Sigmoid colon (tissue), 4 donors: ENCODE measurements around the gene PCDHA10.
"Not testable (repeated sequence)": the region's sequence is repeated elsewhere in the genome, so short reads cannot be mapped to it uniquely, and the experiment has no call there.

Experiments used
- EP300 ChIP-seq, 4 donors: sonication (generic); formaldehyde crosslinking; IDR thresholded peaks; one replicate each; pipeline ENCODE4 v1.6.1; 2017; ENCODE audit warnings: antibody characterized with exemption in 4 of 4
- POLR2A ChIP-seq, 2 donors: fragments of 450-650 bp; IDR thresholded peaks; one replicate each; pipeline ENCODE4 v1.6.1; 2016; ENCODE audit warnings: antibody characterized with exemption in 2 of 2, mild to moderate bottlenecking in 2 of 2, moderate library complexity in 2 of 2
- POLR2AphosphoS5 ChIP-seq, 4 donors: sonication (generic); formaldehyde crosslinking; IDR thresholded peaks; one replicate each; pipeline ENCODE4 v1.6.1; 2017; ENCODE audit warnings: antibody characterized with exemption in 4 of 4
- TF ChIP-seq, protein P1 (sequence below), 4 experiments: fragments of 450-650 bp in 3 of 4; fragments of 200-600 bp in 1 of 4; IDR thresholded peaks; one replicate each; pipeline ENCODE4 v1.5.1; 2016 to 2019; ENCODE audit warnings: antibody characterized with exemption in 4 of 4, mild to moderate bottlenecking in 3 of 4, moderate library complexity in 2 of 4

DNA sequence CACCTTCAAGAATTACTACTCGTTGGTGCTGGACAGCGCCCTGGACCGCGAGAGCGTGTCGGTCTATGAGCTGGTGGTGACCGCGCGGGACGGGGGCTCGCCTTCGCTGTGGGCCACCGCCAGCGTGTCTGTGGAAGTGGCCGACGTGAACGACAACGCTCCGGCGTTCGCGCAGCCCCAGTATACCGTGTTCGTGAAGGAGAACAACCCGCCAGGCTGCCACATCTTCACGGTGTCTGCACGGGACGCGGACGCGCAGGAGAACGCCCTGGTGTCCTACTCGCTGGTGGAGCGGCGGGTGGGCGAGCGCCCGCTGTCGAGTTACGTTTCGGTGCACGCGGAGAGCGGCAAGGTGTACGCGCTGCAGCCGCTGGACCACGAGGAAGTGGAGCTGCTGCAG is 32.7 kb upstream of the PCDHA10 start:
- TF ChIP-seq, protein P1, sequence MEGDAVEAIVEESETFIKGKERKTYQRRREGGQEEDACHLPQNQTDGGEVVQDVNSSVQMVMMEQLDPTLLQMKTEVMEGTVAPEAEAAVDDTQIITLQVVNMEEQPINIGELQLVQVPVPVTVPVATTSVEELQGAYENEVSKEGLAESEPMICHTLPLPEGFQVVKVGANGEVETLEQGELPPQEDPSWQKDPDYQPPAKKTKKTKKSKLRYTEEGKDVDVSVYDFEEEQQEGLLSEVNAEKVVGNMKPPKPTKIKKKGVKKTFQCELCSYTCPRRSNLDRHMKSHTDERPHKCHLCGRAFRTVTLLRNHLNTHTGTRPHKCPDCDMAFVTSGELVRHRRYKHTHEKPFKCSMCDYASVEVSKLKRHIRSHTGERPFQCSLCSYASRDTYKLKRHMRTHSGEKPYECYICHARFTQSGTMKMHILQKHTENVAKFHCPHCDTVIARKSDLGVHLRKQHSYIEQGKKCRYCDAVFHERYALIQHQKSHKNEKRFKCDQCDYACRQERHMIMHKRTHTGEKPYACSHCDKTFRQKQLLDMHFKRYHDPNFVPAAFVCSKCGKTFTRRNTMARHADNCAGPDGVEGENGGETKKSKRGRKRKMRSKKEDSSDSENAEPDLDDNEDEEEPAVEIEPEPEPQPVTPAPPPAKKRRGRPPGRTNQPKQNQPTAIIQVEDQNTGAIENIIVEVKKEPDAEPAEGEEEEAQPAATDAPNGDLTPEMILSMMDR (IDR thresholded peaks at IDR 0.05): not testable (repeated sequence)
- TF ChIP-seq POLR2A, POLR2AphosphoS5, EP300 (IDR thresholded peaks at IDR 0.05): not testable (repeated sequence)
